Measurements from ENCODE around the gene DHX16. TPM values are rescaled to one million over a fixed set of nuclear protein-coding genes. Genes with fewer than 3 reads are reported as not detected.

DHX16 gene
- total and polyA plus RNA-seq, 9 of the 15 experiments (the other 6 are each of a cell fraction or from before 2014, with no cell fraction given): 14.6 to 66.1 (median 47.5) TPM

DNA sequence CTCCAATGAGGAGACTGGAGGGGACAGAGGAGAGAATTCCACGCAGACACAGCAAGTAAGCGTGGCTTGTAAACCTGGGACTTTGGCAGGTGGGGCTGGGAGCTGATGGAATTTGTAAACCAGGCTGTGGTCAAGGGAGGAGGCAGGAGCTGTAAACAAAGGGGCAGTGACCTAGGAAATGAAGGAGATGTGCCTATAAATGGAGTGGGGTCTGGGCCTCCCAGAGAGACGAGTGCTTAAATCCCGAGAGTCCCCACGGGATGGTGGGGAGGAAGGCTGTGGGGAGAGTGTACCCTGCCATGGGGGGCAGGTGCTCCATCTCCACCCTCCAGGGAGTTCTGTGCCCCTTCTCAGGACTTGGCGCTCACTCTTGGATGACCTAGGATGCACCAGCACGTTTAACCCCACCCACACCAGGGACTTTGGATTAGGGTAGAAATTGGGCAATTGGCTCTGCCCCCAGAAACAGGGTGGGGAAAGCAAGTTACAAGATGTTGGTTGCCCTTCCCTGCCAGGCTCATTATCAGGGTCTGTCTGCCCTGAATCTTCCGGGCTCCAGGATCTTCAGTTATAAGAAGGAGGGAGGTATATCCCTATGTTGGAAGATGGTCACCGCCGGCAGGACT lies 4.0 kb upstream of the DHX16 start (continued):
- TF ChIP-seq MLLT1 (IDR thresholded peaks at IDR 0.05): no peak
- no peak for TF ChIP-seq ZNF384 (IDR thresholded peaks at IDR 0.05; ENCODE audit: low read depth, low read length)
- TF ChIP-seq TCF7L2 (IDR thresholded peaks at IDR 0.05; ENCODE audit: low read depth, low read length): no peak
- no peak for TF ChIP-seq FUS (optimal IDR thresholded peaks at IDR 0.05; ENCODE audit: low read depth, low read length)
- TF ChIP-seq TGIF2 (CRISPR knock-in tag; IDR thresholded peaks at IDR 0.05): no peak
- no peak for TF ChIP-seq KDM2B (CRISPR knock-in tag; IDR thresholded peaks at IDR 0.05)
- TF ChIP-seq ZNF79 (CRISPR knock-in tag; IDR thresholded peaks at IDR 0.05; ENCODE audit: low read depth): no peak
- TF ChIP-seq ZBTB8A (IDR thresholded peaks at IDR 0.05; ENCODE audit: partially characterized antibody): no peak
- no peak for TF ChIP-seq PHB2 (IDR thresholded peaks at IDR 0.05; ENCODE audit: low read depth)

Measured in K562 (cell line).